Thyroid gland (tissue), 4 donors: ENCODE measurements around the gene GPR156. TPM values are rescaled to one million over a fixed set of nuclear protein-coding genes. Genes with fewer than 3 reads are reported as not detected.

ENCODE experiments used
- DNase-seq, 2 donors: peaks; one replicate each; pipeline ENCODE4 v3.0.0-alpha.2; 2019
- H3K27ac ChIP-seq, 3 donors: fragments of 200-600 bp; sonication (generic); 1 replicate in 2 of 3; 2 replicates in 1 of 3; pipeline ENCODE4 v1.5.1; 2016 to 2019; ENCODE audit warnings: mild to moderate bottlenecking in 1 of 3, moderate library complexity in 1 of 3
- H3K27me3 ChIP-seq: fragments of 200-600 bp; sonication (generic); one replicate; pipeline ENCODE4 v1.5.1; 2019
- H3K36me3 ChIP-seq, 2 donors: fragments of 200-600 bp; sonication (generic); one replicate each; pipeline ENCODE4 v1.5.1; 2016 to 2019
- H3K4me1 ChIP-seq, 2 donors: fragments of 200-600 bp; sonication (generic); one replicate each; pipeline ENCODE4 v1.5.1; 2017 to 2019
- H3K4me3 ChIP-seq, 3 donors: fragments of 200-600 bp; sonication (generic); replicated peaks in 1 of 3; 1 replicate in 2 of 3; 2 replicates in 1 of 3; pipeline ENCODE4 v1.5.1; 2016; ENCODE audit warnings: mild to moderate bottlenecking in 1 of 3
- H3K9me3 ChIP-seq: fragments of 200-600 bp; sonication (generic); one replicate; pipeline ENCODE4 v1.5.1; 2017
- POLR2A ChIP-seq, 2 donors: fragments of 450-650 bp; IDR thresholded peaks; one replicate each; pipeline ENCODE4 v1.6.1; 2017; ENCODE audit warnings: antibody characterized with exemption in 2 of 2, mild to moderate bottlenecking in 2 of 2, moderate library complexity in 1 of 2
- WGBS, 2 donors: methylation state at CpG; one replicate each; pipeline ENCODE4 v1.1.5; 2017; 5-methylcytosine and 5-hydroxymethylcytosine counted together
- intact Hi-C: fragments of 100-400 bp; cut with DNase I; formaldehyde crosslinking; loops from one replicate; pipeline ENCODE4 v1.15.1; 2023
- total RNA-seq, 4 donors: library from RNA; depleted of rRNA; stranded (reverse); fragments of >200 nt; gene quantifications; one replicate each; pipeline ENCODE4 v1.2.3, GENCODE V29; 2016
- TF ChIP-seq, protein P1 (sequence below), 6 experiments: fragments of 200-600 bp in 3 of 6; fragments of 450-650 bp in 3 of 6; sonication (generic) in 3 of 6; IDR thresholded peaks; one replicate each; pipeline ENCODE4 v1.5.1; 2016 to 2019; ENCODE audit warnings: antibody characterized with exemption in 6 of 6, mild to moderate bottlenecking in 2 of 6, inconsistent platforms in 1 of 6, moderate library complexity in 1 of 6

GPR156 gene
- total RNA-seq, 4 donors from 2014 or later: not detected

DNA sequence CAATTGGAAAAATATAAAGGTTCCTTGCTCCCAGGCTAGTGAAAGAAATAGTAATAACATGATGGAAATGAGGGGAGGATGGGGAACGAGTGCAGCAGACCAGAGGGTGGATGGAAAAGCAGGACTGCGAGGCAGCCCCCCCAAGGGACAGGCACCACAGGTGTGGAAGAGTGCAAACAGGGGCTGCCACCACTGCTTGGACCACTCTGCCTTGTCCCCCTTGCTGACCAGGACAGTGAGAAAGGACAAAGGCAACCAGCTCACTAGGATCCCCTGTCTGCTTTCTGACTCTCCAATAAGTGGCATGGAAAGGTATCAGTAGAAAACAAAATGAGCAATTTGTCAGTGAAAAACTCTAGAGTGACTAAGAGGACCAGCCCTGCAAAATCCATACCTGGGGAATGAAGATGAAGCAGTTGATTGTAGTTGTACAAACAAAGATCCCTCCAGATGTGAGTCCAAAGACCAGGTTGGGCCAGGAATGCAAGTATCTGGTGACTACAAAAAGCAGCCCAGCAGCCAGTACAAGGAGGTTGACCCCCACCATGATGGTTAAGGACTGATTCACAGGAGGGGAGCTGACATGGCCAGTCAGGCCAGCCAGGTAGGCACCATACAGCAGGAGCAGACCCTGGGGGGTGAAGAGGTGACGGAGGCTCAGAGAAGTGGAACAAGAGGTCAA lies 104.2 kb downstream of the GPR156 start:
- H3K27ac ChIP-seq: no peak overlapping the region
- intact Hi-C loops: loop anchor here (10.0 kb wide), 1 partner anchor 286 kb away; no protein-coding TSS in a partner anchor
- no peak overlapping the region for H3K4me3 ChIP-seq
- H3K4me1 ChIP-seq: peaks cover 12 to 16% of the 10 kb centered on the region in 2 donors
- WGBS, 2 donors: 90 to 98% methylated on average over 3 of the region's 3 CpGs
- H3K27me3 ChIP-seq: no peaks in the 10 kb centered on the region
- H3K36me3 ChIP-seq: no peaks in the 10 kb centered on the region
- no peaks in the 10 kb centered on the region for H3K9me3 ChIP-seq
- TF ChIP-seq, protein P1, sequence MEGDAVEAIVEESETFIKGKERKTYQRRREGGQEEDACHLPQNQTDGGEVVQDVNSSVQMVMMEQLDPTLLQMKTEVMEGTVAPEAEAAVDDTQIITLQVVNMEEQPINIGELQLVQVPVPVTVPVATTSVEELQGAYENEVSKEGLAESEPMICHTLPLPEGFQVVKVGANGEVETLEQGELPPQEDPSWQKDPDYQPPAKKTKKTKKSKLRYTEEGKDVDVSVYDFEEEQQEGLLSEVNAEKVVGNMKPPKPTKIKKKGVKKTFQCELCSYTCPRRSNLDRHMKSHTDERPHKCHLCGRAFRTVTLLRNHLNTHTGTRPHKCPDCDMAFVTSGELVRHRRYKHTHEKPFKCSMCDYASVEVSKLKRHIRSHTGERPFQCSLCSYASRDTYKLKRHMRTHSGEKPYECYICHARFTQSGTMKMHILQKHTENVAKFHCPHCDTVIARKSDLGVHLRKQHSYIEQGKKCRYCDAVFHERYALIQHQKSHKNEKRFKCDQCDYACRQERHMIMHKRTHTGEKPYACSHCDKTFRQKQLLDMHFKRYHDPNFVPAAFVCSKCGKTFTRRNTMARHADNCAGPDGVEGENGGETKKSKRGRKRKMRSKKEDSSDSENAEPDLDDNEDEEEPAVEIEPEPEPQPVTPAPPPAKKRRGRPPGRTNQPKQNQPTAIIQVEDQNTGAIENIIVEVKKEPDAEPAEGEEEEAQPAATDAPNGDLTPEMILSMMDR (IDR thresholded peaks at IDR 0.05): no peak
- TF ChIP-seq POLR2A (IDR thresholded peaks at IDR 0.05): no peak
- no peak for DNase-seq

DNA sequence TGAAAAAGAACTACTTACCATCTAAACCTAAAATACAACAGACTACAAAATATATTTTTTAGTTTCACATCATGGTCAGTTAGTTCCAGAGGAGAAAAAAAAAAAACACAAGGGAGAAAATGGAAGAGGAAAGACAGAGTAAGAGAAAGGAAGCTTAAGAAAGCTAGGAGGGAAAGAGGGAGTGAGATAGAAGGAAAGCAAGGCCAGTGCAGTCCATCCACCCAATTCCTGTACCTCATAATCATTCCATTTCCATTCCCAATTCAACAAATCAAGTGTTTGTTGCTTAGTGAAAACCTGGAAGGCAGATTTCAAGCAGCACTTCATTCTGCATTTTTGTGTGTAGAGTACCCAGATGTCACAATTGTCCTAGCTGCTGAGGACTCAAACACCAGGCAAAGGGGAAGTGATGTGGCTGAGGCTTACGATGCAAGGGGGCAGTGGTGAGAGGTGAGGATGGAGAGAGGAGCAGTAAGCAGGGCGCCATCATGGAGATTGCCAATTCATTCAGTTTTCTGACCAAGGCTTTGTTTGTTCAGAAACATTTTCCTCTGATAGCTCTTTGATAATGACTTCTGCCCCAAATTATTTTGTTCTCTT lies 107.2 kb downstream of the GPR156 start:
- H3K4me1 ChIP-seq: peaks cover 12 to 16% of the 10 kb centered on the region in 2 donors
- no peaks in the 10 kb centered on the region for H3K9me3 ChIP-seq
- intact Hi-C loops: no loop called here
- no peak overlapping the region for H3K4me3 ChIP-seq
- peak overlapping the region; percentile 65 to 75 (median 69) for H3K27ac ChIP-seq
- no peak for TF ChIP-seq POLR2A (IDR thresholded peaks at IDR 0.05)
- TF ChIP-seq, protein P1 (IDR thresholded peaks at IDR 0.05): no peak
- no peaks in the 10 kb centered on the region for H3K36me3 ChIP-seq
- H3K27me3 ChIP-seq: no peaks in the 10 kb centered on the region
- WGBS, 2 donors: 75 to 76% methylated on average over 2 of the region's 2 CpGs
- DNase-seq: peak in 1 of 2 donors; percentile 31

DNA sequence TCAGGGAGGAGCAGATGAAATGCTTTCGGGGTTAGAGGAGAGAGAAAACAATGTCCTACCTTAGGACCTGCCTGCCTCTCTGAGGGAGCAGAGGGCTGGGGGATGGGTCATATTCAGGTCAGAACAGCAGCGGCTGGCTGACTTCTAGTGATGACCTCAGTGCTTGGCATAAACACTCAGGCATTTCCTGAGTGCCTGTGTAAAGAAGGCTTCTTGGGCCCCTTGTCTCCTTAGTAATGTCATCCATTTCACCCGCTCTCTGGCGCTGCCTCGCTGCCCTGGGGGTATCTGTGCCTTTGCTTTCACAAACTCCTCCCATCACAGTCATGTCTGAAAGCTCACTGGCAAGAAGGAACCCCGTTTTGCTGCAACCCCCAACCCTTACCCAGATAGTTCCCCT lies 107.9 kb downstream of the GPR156 start:
- WGBS, 2 donors: 11 to 20% methylated on average over 6 of the region's 6 CpGs
- Histone ChIP-seq H3K36me3 (no peaks in the 10 kb centered on the region), H3K9me3 (no peaks in the 10 kb centered on the region), H3K4me1 (peaks cover 12 to 16% of the 10 kb centered on the region in 2 donors), H3K27me3 (no peaks in the 10 kb centered on the region), H3K27ac (peak overlapping the region; percentile 65 to 75 (median 69)), H3K4me3 (no peak overlapping the region)
- intact Hi-C loops: no loop called here
- TF ChIP-seq, protein P1 (IDR thresholded peaks at IDR 0.05): no peak
- TF ChIP-seq POLR2A (IDR thresholded peaks at IDR 0.05): peak in 1 of 2 donors; percentile 34
- peak; percentile 87 to 89 for DNase-seq

DNA sequence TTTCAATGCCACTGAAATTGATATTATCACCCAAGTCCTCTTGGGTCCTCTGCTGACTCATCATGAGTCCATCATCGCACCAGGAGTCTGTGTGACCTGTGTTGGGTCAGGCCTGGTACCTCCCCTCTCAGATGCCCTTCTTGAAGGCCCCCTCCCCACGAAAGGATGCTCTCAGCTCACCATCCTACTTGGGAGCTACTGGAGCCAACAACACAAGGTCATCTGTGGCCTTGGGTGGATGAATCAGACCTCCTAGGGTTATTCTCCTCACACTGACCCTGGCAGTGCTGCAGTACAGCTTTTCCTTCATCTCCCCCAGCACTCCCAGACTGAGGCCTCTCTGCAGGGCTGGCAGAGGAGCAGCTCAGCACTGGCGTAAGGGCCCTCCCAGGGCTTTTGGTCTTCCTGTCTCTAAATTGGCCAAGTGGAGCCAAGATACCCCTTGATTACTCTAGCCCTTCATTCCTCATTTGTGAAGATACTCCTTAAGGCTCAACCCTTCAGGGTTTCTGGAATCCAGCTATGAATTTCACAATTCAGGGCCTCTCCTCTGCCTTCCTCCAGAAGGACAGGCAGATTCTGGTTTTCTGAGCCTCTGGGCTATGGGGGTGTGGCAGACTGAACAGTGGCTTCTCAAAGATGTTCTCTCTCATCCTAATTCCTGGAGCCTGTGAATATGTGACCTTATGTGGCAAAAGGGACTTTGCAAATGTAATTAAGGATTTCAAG lies 110.0 kb downstream of the GPR156 start:
- DNase-seq: no peak
- no peaks in the 10 kb centered on the region for H3K9me3 ChIP-seq
- TF ChIP-seq, protein P1 (IDR thresholded peaks at IDR 0.05): no peak
- TF ChIP-seq POLR2A (IDR thresholded peaks at IDR 0.05): no peak
- no peaks in the 10 kb centered on the region for H3K27me3 ChIP-seq
- no peaks in the 10 kb centered on the region for H3K36me3 ChIP-seq
- intact Hi-C loops: no loop called here
- 71 to 94% methylated on average over 2 of the region's 3 CpGs for WGBS, 2 donors
- H3K4me3 ChIP-seq: no peak overlapping the region
- H3K4me1 ChIP-seq: peaks cover 12 to 16% of the 10 kb centered on the region in 2 donors
- H3K27ac ChIP-seq: no peak overlapping the region
